H1 (cell line): ENCODE data around the gene TDRD3. TPM values are rescaled to one million over a fixed set of nuclear protein-coding genes. Genes with fewer than 3 reads are reported as not detected.

Source experiments
- CTCF ChIA-PET: fragments of 300-600 bp; sonication (Branson Sonifier 250); formaldehyde crosslinking; loops from one replicate; lab custom pipeline; 2021; ENCODE audit not compliant: partially characterized antibody; lab: Charles Lee
- POLR2A ChIA-PET: fragments of 300-600 bp; sonication (Branson Sonifier 250); formaldehyde crosslinking; loops from one replicate; lab custom pipeline; 2021; ENCODE audit warnings: inconsistent platforms; ENCODE audit not compliant: partially characterized antibody; lab: Charles Lee
- DNase-seq, 2 experiments: peaks; one replicate each; pipeline versions ENCODE4 v3.0.0 to v3.0.0-alpha.2; 2010 to 2022; ENCODE audit warnings: low spot score in 2 of 2, low read depth in 1 of 2, mixed read lengths in 1 of 2
- FAIRE-seq: peaks from 2 replicates; lab custom pipeline; 2011; peaks lifted over from hg19 to GRCh38; lab: Jason Lieb, UNC
- H2AFZ ChIP-seq: 2 replicates; pipeline ENCODE4 v1.8.1; 2012; ENCODE audit warnings: low read length, inconsistent platforms
- H2AK5ac ChIP-seq: 2 replicates; pipeline ENCODE4 v1.6.1; 2013; ENCODE audit warnings: low read depth, low read length
- H2BK120ac ChIP-seq: replicated peaks from 2 replicates; pipeline ENCODE3; 2013; ENCODE audit warnings: low read depth, low read length, inconsistent platforms
- H2BK12ac ChIP-seq: 2 replicates; pipeline ENCODE4 v1.6.1; 2013; ENCODE audit warnings: low read depth, low read length
- H2BK15ac ChIP-seq: 2 replicates; pipeline ENCODE4 v1.6.1; 2013; ENCODE audit warnings: low read length
- H2BK20ac ChIP-seq: 2 replicates; pipeline ENCODE4 v1.6.1; 2013; ENCODE audit warnings: low read length
- H2BK5ac ChIP-seq: 2 replicates; pipeline ENCODE4 v1.6.1; 2013; ENCODE audit warnings: low read depth, low read length
- H3K14ac ChIP-seq: 2 replicates; pipeline ENCODE4 v1.6.1; 2013; ENCODE audit warnings: inconsistent platforms; ENCODE audit not compliant: insufficient read length
- H3K18ac ChIP-seq: 2 replicates; pipeline ENCODE4 v1.6.1; 2013; ENCODE audit warnings: low read length; ENCODE audit errors: extremely low read depth
- H3K23ac ChIP-seq: 2 replicates; pipeline ENCODE4 v1.6.1; 2013; ENCODE audit warnings: inconsistent platforms; ENCODE audit not compliant: insufficient read length
- H3K23me2 ChIP-seq: 2 replicates; pipeline ENCODE4 v1.6.1; 2013; ENCODE audit warnings: low read depth, low read length
- H3K27ac ChIP-seq: 2 replicates; pipeline ENCODE4 v1.6.1; 2011; ENCODE audit warnings: low read depth, low read length, inconsistent platforms
- H3K27me3 ChIP-seq, 4 experiments: replicated peaks in 1 of 4; 1 replicate in 1 of 4; 2 replicates in 3 of 4; pipeline versions ENCODE4 v1.6.1 to v1.8.1; 2011 to 2013; ENCODE audit warnings: low read length in 3 of 4, mild to moderate bottlenecking in 3 of 4, inconsistent platforms in 2 of 4, mixed read lengths in 2 of 4, moderate library complexity in 1 of 4; ENCODE audit not compliant: control insufficient read depth in 3 of 4, insufficient read depth in 3 of 4; ENCODE audit errors: extremely low read depth in 1 of 4
- H3K36me3 ChIP-seq, 4 experiments: 2 replicates each; pipeline versions ENCODE4 v1.6.1 to v1.8.1; 2011 to 2013; ENCODE audit warnings: mild to moderate bottlenecking in 4 of 4, low read length in 3 of 4, moderate library complexity in 2 of 4, control low read depth in 1 of 4, inconsistent platforms in 1 of 4; ENCODE audit not compliant: insufficient read depth in 4 of 4, control insufficient read depth in 2 of 4
- H3K4ac ChIP-seq: replicated peaks from 2 replicates; pipeline ENCODE3; 2013; ENCODE audit warnings: low read length, low read depth, mixed read lengths, inconsistent platforms; ENCODE audit not compliant: insufficient read length
- H3K4me1 ChIP-seq, 4 experiments: replicated peaks in 1 of 4; 1 replicate in 1 of 4; 2 replicates in 3 of 4; pipeline versions ENCODE4 v1.6.1 to v1.8.1; 2011 to 2013; ENCODE audit warnings: low read length in 3 of 4, inconsistent platforms in 2 of 4, mixed read lengths in 1 of 4; ENCODE audit not compliant: insufficient read depth in 4 of 4, control insufficient read depth in 3 of 4
- H3K4me2 ChIP-seq, 2 experiments: 2 replicates each; pipeline versions ENCODE4 v1.6.1 to v1.8.1; 2011 to 2013; ENCODE audit warnings: low read depth in 2 of 2, low read length in 2 of 2, control low read depth in 1 of 2, inconsistent platforms in 1 of 2, mild to moderate bottlenecking in 1 of 2; ENCODE audit not compliant: insufficient read depth in 1 of 2
- H3K4me3 ChIP-seq, 4 experiments: fragments of 200-600, 300-600 bp in 1 of 4; sonication (generic), shearing (Covaris generic), sonication (Bioruptor Twin) in 1 of 4; 2 replicates each; pipeline versions ENCODE4 v1.5.1 to v1.8.1; 2011 to 2016; ENCODE audit warnings: low read length in 4 of 4, low read depth in 3 of 4, control low read depth in 2 of 4, inconsistent platforms in 2 of 4, mild to moderate bottlenecking in 2 of 4, mixed read lengths in 1 of 4, moderate library complexity in 1 of 4; ENCODE audit not compliant: insufficient read depth in 2 of 4; ENCODE audit errors: extremely low read depth in 1 of 4
- H3K56ac ChIP-seq: replicated peaks from 2 replicates; pipeline ENCODE3; 2013; ENCODE audit warnings: low read depth, mild to moderate bottlenecking, mixed read lengths, low read length, inconsistent platforms; ENCODE audit not compliant: insufficient read length
- H3K79me1 ChIP-seq: 2 replicates; pipeline ENCODE4 v1.6.1; 2013; ENCODE audit warnings: low read depth, low read length, control low read depth
- H3K79me2 ChIP-seq, 2 experiments: 2 replicates each; pipeline versions ENCODE4 v1.6.1 to v1.8.1; 2012 to 2013; ENCODE audit warnings: low read length in 2 of 2, mild to moderate bottlenecking in 2 of 2, inconsistent platforms in 1 of 2; ENCODE audit not compliant: insufficient read depth in 2 of 2, control insufficient read depth in 1 of 2
- H3K9ac ChIP-seq, 4 experiments: replicated peaks in 1 of 4; 1 replicate in 1 of 4; 2 replicates in 3 of 4; pipeline versions ENCODE4 v1.6.1 to v1.8.1; 2011 to 2013; ENCODE audit warnings: low read depth in 3 of 4, low read length in 3 of 4, control low read depth in 2 of 4, mild to moderate bottlenecking in 2 of 4, moderate library complexity in 2 of 4, inconsistent platforms in 1 of 4; ENCODE audit errors: extremely low read depth in 1 of 4
- H3K9me3 ChIP-seq, 2 experiments: 2 replicates each; pipeline versions ENCODE4 v1.6.1 to v1.8.1; 2012 to 2013; ENCODE audit warnings: mild to moderate bottlenecking in 2 of 2, moderate library complexity in 2 of 2, control low read depth in 1 of 2, inconsistent platforms in 1 of 2, low read depth in 1 of 2, low read length in 1 of 2, mixed read lengths in 1 of 2; ENCODE audit not compliant: insufficient read depth in 2 of 2
- H4K20me1 ChIP-seq, 2 experiments: replicated peaks in 1 of 2; 2 replicates each; pipeline versions ENCODE3 to v1.8.1; 2011 to 2013; ENCODE audit warnings: inconsistent platforms in 2 of 2, low read length in 2 of 2, mild to moderate bottlenecking in 1 of 2; ENCODE audit not compliant: insufficient read depth in 2 of 2, control insufficient read depth in 1 of 2
- H4K5ac ChIP-seq: 2 replicates; pipeline ENCODE4 v1.6.1; 2013; ENCODE audit warnings: low read length, low read depth, mixed read lengths, inconsistent platforms; ENCODE audit not compliant: insufficient read length
- H4K8ac ChIP-seq: 2 replicates; pipeline ENCODE4 v1.8.0; 2013; ENCODE audit warnings: mild to moderate bottlenecking, moderate library complexity, low read length, inconsistent platforms; ENCODE audit not compliant: insufficient read depth; ENCODE audit errors: extremely low read depth
- H4K91ac ChIP-seq: replicated peaks from 2 replicates; pipeline ENCODE3; 2013; ENCODE audit warnings: low read length, mixed read lengths, inconsistent platforms; ENCODE audit not compliant: insufficient read length
- CHD1 ChIP-seq: IDR thresholded peaks from 2 replicates; pipeline ENCODE4 v1.6.1; 2012; ENCODE audit warnings: low read depth, low read length, improper control_type of control experiment
- CTBP2 ChIP-seq: IDR thresholded peaks from 2 replicates; pipeline ENCODE4 v1.7.0; 2011; ENCODE audit warnings: borderline replicate concordance, mild to moderate bottlenecking, moderate library complexity, mixed read lengths, low read length; ENCODE audit not compliant: insufficient read depth, insufficient read length
- EP300 ChIP-seq, 2 experiments: IDR thresholded peaks; 1 replicate in 1 of 2; 2 replicates in 1 of 2; pipeline ENCODE4 v1.6.1; 2011 to 2012; ENCODE audit warnings: low read depth in 2 of 2, low read length in 2 of 2, mild to moderate bottlenecking in 2 of 2, borderline replicate concordance in 1 of 2, inconsistent platforms in 1 of 2, moderate library complexity in 1 of 2
- EZH2 ChIP-seq: fragments of 200-600 bp; sonication (generic); IDR thresholded peaks from 2 replicates; pipeline ENCODE4 v1.7.1; 2012; ENCODE audit warnings: low read depth, mild to moderate bottlenecking, moderate library complexity, low read length, inconsistent platforms; ENCODE audit not compliant: severe bottlenecking
- HDAC6 ChIP-seq: IDR thresholded peaks from one replicate; pipeline ENCODE4 v1.7.1; 2012; ENCODE audit warnings: low read depth, mild to moderate bottlenecking, inconsistent platforms, low read length, moderate library complexity
- NRF1 ChIP-seq: IDR thresholded peaks from 2 replicates; pipeline ENCODE4 v1.6.1; 2011; ENCODE audit warnings: mild to moderate bottlenecking, low read depth, low read length, improper control_type of control experiment
- POLR2AphosphoS5 ChIP-seq: IDR thresholded peaks from 2 replicates; pipeline ENCODE4 v1.6.1; 2011; ENCODE audit warnings: low read depth, low read length
- SIN3A ChIP-seq, 2 experiments: IDR thresholded peaks in 1 of 2; conservative IDR thresholded peaks in 1 of 2; 2 replicates each; pipeline ENCODE4 v1.6.1; 2011 to 2012; ENCODE audit warnings: low read length in 2 of 2, improper control_type of control experiment in 1 of 2, low read depth in 1 of 2, mild to moderate bottlenecking in 1 of 2
- SIX5 ChIP-seq: IDR thresholded peaks from 2 replicates; pipeline ENCODE4 v1.6.1; 2011; ENCODE audit warnings: mild to moderate bottlenecking, low read depth, low read length
- SP2 ChIP-seq: IDR thresholded peaks from 2 replicates; pipeline ENCODE4 v1.6.1; 2012; ENCODE audit warnings: mild to moderate bottlenecking, low read length, inconsistent platforms
- TAF7 ChIP-seq: optimal IDR thresholded peaks from 2 replicates; pipeline ENCODE3; 2011; ENCODE audit warnings: low read depth, mild to moderate bottlenecking, inconsistent platforms, low read length, moderate library complexity, borderline replicate concordance
- WGBS, 2 experiments: shearing (Covaris generic) in 1 of 2; methylation state at CpG; one replicate each; pipeline versions ENCODE4 v1.1.6 to v1.1.7; 2013 to 2015; ENCODE audit warnings: low lambda C conversion rate in 2 of 2, mixed read lengths in 2 of 2, inconsistent platforms in 1 of 2, low coverage in 1 of 2, missing lambda C conversion rate in 1 of 2; ENCODE audit not compliant: insufficient replicate concordance in 2 of 2, insufficient coverage in 1 of 2, insufficient read length in 1 of 2; ENCODE audit errors: extremely low coverage in 1 of 2, missing lambda C conversion rate in 1 of 2; 5-methylcytosine and 5-hydroxymethylcytosine counted together
- polyA plus RNA-seq, 7 experiments: library from polyadenylated mRNA; depleted of rRNA in 3 of 7; stranded (reverse) in 5 of 7; unstranded in 2 of 7; fragments of >200 nt in 5 of 7; fragments of 200-250 nt in 2 of 7; gene quantifications; 1 replicate in 5 of 7; 2 replicates in 1 of 7; 4 replicates in 1 of 7; pipeline versions ENCODE4 v1.2.1 to v1.2.3, GENCODE V29; 2011 to 2013; ENCODE audit warnings: missing spikeins in 2 of 7, mixed read lengths in 2 of 7
- total RNA-seq: library from RNA; stranded (reverse); fragmentation: NEBNext Ultra II Directional; extraction: Animal tissue kit (Norgen Biotek cat#: 25700); gene quantifications from 2 replicates; pipeline ENCODE4 v1.2.1, GENCODE V29; 2021
- TF ChIP-seq, protein P1 (sequence below): IDR thresholded peaks from 2 replicates; pipeline ENCODE4 v1.6.1; 2012; ENCODE audit warnings: low read length, inconsistent platforms

The TDRD3 gene
- total and polyA plus RNA-seq, 2 of the 8 experiments (the other 6 are each of a cell fraction or from before 2014, with no cell fraction given) = 2.5 to 14.7 TPM

DNA sequence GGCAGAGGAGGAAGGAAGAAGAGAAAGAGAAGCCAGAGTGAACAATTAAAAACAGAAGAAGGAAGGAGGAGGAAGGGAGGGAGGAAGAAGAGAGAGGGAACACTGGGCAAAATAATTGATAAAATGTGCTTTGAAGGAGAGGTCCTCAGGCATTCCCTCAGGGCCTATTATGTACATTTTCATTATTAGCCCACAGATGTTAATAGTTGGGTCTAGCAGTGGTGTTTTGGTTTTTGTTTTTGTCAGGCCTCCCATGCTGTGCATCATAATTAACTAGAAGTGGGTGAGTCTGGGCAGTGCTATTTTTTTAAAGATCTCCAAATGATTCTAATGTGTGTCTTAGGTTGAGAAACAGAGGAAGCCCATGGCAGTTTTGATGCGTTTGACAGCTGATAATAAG lies 178.1 kb downstream of the TDRD3 start:
- peak overlapping the region; percentile 64; the same call in 1 of the 2 replicates for H2BK20ac ChIP-seq
- no peak overlapping the region for H4K5ac ChIP-seq
- no peaks in the 10 kb centered on the region for H3K79me1 ChIP-seq
- FAIRE-seq (no peak), DNase-seq (no peak)
- H2BK120ac ChIP-seq = no peak overlapping the region
- H3K9me3 ChIP-seq = no peaks in the 10 kb centered on the region
- H3K56ac ChIP-seq = no peak overlapping the region
- no peak overlapping the region for H2BK15ac ChIP-seq
- no peak overlapping the region for H2AFZ ChIP-seq
- POLR2A ChIA-PET = interaction anchor here (2.9 kb wide), 1 partner anchor 9 kb away, joined by 14 read pairs; no protein-coding TSS in a partner anchor
- no peak overlapping the region for H3K14ac ChIP-seq
- H3K36me3 ChIP-seq = no peaks in the 10 kb centered on the region; a peak in 1 of 8 replicates
- no peak overlapping the region for H4K91ac ChIP-seq
- H3K23ac ChIP-seq = no peak overlapping the region
- CTCF ChIA-PET = interaction anchor here (0.8 to 1.0 kb wide), 2 partner anchors 11 to 13 kb away, joined by 3 read pairs; no protein-coding TSS in a partner anchor
- no peak overlapping the region for H3K4me3 ChIP-seq
- H2BK12ac ChIP-seq = no peak overlapping the region
- no peaks in the 10 kb centered on the region for H3K27me3 ChIP-seq
- no peak overlapping the region; the same call in 1 of the 2 replicates for H2BK5ac ChIP-seq
- H3K4me1 ChIP-seq = peaks cover 7 to 19% (median 11%) of the 10 kb centered on the region in 4 experiments; a peak in 6 of 7 replicates
- no peaks in the 10 kb centered on the region for H4K20me1 ChIP-seq
- no peak overlapping the region for H3K4me2 ChIP-seq
- no peak overlapping the region for H3K4ac ChIP-seq
- no peak overlapping the region for H3K9ac ChIP-seq
- no peak overlapping the region for H3K27ac ChIP-seq
- WGBS, 2 experiments = 95% methylated on average over 1 of the region's 1 CpG; no CpG with 5 or more reads in 1 of the 2 experiments
- H3K79me2 ChIP-seq = no peaks in the 10 kb centered on the region
- H3K18ac ChIP-seq = no peak overlapping the region
- no peaks in the 10 kb centered on the region for H3K23me2 ChIP-seq
- H4K8ac ChIP-seq = no peak overlapping the region
- H2AK5ac ChIP-seq = no peak overlapping the region
- no peak for TF ChIP-seq SIN3A (conservative IDR thresholded peaks at IDR 0.05 in 1 of 2, IDR thresholded peaks at IDR 0.05 in 1 of 2; ENCODE audit: low read depth in 1 of 2, low read length in 2 of 2)
- TF ChIP-seq SIX5 = no peak
- TF ChIP-seq POLR2AphosphoS5 = no peak
- TF ChIP-seq CHD1 = no peak
- no peak for TF ChIP-seq NRF1
- no peak for TF ChIP-seq EZH2
- TF ChIP-seq HDAC6 = no peak
- no peak for TF ChIP-seq TAF7
- TF ChIP-seq, protein P1, sequence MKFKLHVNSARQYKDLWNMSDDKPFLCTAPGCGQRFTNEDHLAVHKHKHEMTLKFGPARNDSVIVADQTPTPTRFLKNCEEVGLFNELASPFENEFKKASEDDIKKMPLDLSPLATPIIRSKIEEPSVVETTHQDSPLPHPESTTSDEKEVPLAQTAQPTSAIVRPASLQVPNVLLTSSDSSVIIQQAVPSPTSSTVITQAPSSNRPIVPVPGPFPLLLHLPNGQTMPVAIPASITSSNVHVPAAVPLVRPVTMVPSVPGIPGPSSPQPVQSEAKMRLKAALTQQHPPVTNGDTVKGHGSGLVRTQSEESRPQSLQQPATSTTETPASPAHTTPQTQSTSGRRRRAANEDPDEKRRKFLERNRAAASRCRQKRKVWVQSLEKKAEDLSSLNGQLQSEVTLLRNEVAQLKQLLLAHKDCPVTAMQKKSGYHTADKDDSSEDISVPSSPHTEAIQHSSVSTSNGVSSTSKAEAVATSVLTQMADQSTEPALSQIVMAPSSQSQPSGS = no peak
- TF ChIP-seq CTBP2 = no peak
- TF ChIP-seq SP2 = no peak
- no peak for TF ChIP-seq EP300 (IDR thresholded peaks at IDR 0.05; ENCODE audit: borderline replicate concordance in 1 of 2, low read depth in 2 of 2, low read length in 2 of 2)
